ENCODE results near the gene FUBP1. TPM values are rescaled to one million over a fixed set of nuclear protein-coding genes. Genes with fewer than 3 reads are reported as not detected.
A peak's percentile ranks its signal among the peaks of the same experiment; 100 is the strongest.

Gene FUBP1
- polyA plus RNA-seq, 1 of the 3 experiments (the other 2 are of a cell fraction), result 64.1 TPM

DNA sequence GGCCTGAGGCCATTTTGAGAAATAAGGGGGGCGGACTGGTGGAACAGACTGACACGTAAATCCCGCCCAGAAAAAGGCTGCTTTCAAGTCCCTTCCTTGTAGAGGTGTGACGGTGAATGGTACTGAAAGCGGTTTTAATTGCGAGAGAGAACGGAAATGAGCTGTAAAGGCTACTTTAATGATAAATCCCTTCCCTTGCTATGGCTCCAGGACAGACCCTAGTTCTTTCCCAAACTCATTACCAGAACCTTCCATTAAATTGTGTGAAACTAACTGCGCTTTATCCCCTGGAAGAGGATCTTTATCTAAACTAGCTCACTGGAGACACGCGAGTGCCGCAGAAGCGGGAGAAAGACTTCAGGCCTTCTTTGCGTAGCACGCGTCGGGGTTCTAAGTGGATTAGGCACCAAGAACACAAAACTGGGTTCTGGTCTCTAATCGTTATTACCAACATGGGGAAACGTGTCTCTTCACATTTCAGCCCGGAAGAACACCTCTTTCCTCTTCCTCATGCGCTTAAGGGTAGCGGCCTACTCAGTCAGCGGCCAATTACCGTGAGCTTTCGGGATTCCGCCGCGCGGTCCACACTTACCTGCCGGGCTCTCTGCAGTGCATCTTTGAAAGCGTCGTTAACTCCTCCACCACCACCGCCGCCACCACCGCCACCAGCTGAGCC is 441 bp downstream of the FUBP1 start (continued):
- TF ChIP-seq, protein P1, sequence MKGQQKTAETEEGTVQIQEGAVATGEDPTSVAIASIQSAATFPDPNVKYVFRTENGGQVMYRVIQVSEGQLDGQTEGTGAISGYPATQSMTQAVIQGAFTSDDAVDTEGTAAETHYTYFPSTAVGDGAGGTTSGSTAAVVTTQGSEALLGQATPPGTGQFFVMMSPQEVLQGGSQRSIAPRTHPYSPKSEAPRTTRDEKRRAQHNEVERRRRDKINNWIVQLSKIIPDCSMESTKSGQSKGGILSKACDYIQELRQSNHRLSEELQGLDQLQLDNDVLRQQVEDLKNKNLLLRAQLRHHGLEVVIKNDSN (IDR thresholded peaks at IDR 0.05; ENCODE audit: borderline replicate concordance, low read depth), result no peak
- TF ChIP-seq GABPA (IDR thresholded peaks at IDR 0.05; ENCODE audit: low read depth) (no peak), SIN3A (IDR thresholded peaks at IDR 0.05; ENCODE audit: borderline replicate concordance, low read depth, low read length) (peak; percentile 81)

DNA sequence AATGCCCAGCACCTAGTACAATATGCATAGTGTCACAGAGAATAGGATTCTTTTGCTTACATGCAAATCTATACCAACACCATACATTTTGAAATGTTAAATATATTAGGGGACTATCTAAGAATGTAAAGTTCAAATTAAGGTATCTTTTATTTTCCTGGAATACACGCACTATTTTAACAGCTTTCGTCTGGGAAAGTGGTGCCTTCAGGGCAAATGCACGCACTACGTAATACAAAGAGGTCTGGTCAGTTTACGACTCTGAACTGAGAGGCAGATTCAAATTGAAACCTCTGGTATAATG is 931 bp downstream of the FUBP1 start:
- Histone ChIP-seq H4K20me1 (ENCODE audit: insufficient read depth) (peaks cover 51% of the 10 kb centered on the region), H3K9ac (peak overlapping the region; percentile 100), H3K4me1 (ENCODE audit: control insufficient read depth in 1 of 2, insufficient read depth in 2 of 2, low read depth in 1 of 2, low read length in 1 of 2) (peaks cover 9 to 15% of the 10 kb centered on the region in 2 experiments), H3K4me3 (ENCODE audit: low read depth in 2 of 2, low read length in 1 of 2) (peak overlapping the region; percentile 88 to 91), H3K9me2 (no peaks in the 10 kb centered on the region), H3K79me2 (ENCODE audit: insufficient read depth) (peaks cover 95% of the 10 kb centered on the region), H3K27me3 (ENCODE audit: insufficient read depth) (no peaks in the 10 kb centered on the region), H2AFZ (ENCODE audit: low read depth) (no peak overlapping the region), H3K27ac (ENCODE audit: low read depth in 2 of 2, low read length in 1 of 2) (peak overlapping the region; percentile 96 to 99), H3K4me2 (peak overlapping the region; percentile 87), H3K9me3 (no peaks in the 10 kb centered on the region), H3K36me3 (replicated peaks in 1 of 2; ENCODE audit: control insufficient read depth in 1 of 2, insufficient read depth in 2 of 2, low read length in 1 of 2) (peaks cover 11 to 45% of the 10 kb centered on the region in 2 experiments), H3F3A (replicated peaks; ENCODE audit: insufficient read depth) (peaks cover 22% of the 10 kb centered on the region)
- ChIA-PET CTCF (interaction anchor here (1.3 kb wide), 1 partner anchor 12 kb away, joined by 3 read pairs; no protein-coding TSS in a partner anchor), POLR2A (interaction anchor here (1.0 to 1.9 kb wide), 4 partner anchors 17 to 438 kb away, joined by 3 to 26 read pairs (median 5); partner anchors contain the start of gene DNAJB4)
- WGBS (ENCODE audit: low lambda C conversion rate), result 1% methylated on average over 5 of the region's 5 CpGs
- no peak for DNase-seq
- TF ChIP-seq MEF2A (IDR thresholded peaks at IDR 0.05; ENCODE audit: borderline replicate concordance, low read depth), result no peak
- 0 out of 2 replicates have a peak, but pooled peaks have one; percentile 29 for TF ChIP-seq RCOR1 (IDR thresholded peaks at IDR 0.05; ENCODE audit: low read length)
- no peak for TF ChIP-seq GATA2 (CRISPR knock-in tag; IDR thresholded peaks at IDR 0.05)
- TF ChIP-seq GABPA (IDR thresholded peaks at IDR 0.05; ENCODE audit: low read depth), result no peak
- TF ChIP-seq YY1 (IDR thresholded peaks at IDR 0.05; ENCODE audit: low read depth), result no peak
- TF ChIP-seq, protein P2, sequence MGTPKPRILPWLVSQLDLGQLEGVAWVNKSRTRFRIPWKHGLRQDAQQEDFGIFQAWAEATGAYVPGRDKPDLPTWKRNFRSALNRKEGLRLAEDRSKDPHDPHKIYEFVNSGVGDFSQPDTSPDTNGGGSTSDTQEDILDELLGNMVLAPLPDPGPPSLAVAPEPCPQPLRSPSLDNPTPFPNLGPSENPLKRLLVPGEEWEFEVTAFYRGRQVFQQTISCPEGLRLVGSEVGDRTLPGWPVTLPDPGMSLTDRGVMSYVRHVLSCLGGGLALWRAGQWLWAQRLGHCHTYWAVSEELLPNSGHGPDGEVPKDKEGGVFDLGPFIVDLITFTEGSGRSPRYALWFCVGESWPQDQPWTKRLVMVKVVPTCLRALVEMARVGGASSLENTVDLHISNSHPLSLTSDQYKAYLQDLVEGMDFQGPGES (IDR thresholded peaks at IDR 0.05; ENCODE audit: low read depth, low read length), result no peak
- TF ChIP-seq POLR2AphosphoS5 (IDR thresholded peaks at IDR 0.05; ENCODE audit: low read depth, low read length), result no peak
- TF ChIP-seq TAF1 (IDR thresholded peaks at IDR 0.05; ENCODE audit: borderline replicate concordance, low read depth, low read length), result peak; percentile 89; the same call in 1 of the 2 replicates
- peak; percentile 53 for TF ChIP-seq MXI1 (IDR thresholded peaks at IDR 0.05; ENCODE audit: low read depth, low read length)
- no peak for TF ChIP-seq RFX5 (IDR thresholded peaks at IDR 0.05; ENCODE audit: low read length)
- TF ChIP-seq EP300 (IDR thresholded peaks at IDR 0.05; ENCODE audit: borderline replicate concordance in 1 of 2, low read depth in 1 of 2, low read length in 1 of 2), result peak in 1 of 2 experiments; percentile 50; a peak in 1 of 4 replicates
- TF ChIP-seq TCF12 (IDR thresholded peaks at IDR 0.05), result no peak
- TF ChIP-seq, protein P3, sequence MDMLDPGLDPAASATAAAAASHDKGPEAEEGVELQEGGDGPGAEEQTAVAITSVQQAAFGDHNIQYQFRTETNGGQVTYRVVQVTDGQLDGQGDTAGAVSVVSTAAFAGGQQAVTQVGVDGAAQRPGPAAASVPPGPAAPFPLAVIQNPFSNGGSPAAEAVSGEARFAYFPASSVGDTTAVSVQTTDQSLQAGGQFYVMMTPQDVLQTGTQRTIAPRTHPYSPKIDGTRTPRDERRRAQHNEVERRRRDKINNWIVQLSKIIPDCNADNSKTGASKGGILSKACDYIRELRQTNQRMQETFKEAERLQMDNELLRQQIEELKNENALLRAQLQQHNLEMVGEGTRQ (IDR thresholded peaks at IDR 0.05; ENCODE audit: borderline replicate concordance, low read depth, low read length), result no peak
- TF ChIP-seq CHD2 (IDR thresholded peaks at IDR 0.05; ENCODE audit: low read length, partially characterized antibody), result no peak
- TF ChIP-seq ELF1 (IDR thresholded peaks at IDR 0.05), result no peak
- TF ChIP-seq FOSL2 (IDR thresholded peaks at IDR 0.05; ENCODE audit: borderline replicate concordance, low read depth), result no peak
- no peak for TF ChIP-seq NFIC (IDR thresholded peaks at IDR 0.05; ENCODE audit: borderline replicate concordance)
- no peak for TF ChIP-seq FOXJ3 (CRISPR knock-in tag; IDR thresholded peaks at IDR 0.05)
- TF ChIP-seq TEAD4 (IDR thresholded peaks at IDR 0.05; ENCODE audit: borderline replicate concordance, insufficient read depth), result no peak
- TF ChIP-seq, protein P4, sequence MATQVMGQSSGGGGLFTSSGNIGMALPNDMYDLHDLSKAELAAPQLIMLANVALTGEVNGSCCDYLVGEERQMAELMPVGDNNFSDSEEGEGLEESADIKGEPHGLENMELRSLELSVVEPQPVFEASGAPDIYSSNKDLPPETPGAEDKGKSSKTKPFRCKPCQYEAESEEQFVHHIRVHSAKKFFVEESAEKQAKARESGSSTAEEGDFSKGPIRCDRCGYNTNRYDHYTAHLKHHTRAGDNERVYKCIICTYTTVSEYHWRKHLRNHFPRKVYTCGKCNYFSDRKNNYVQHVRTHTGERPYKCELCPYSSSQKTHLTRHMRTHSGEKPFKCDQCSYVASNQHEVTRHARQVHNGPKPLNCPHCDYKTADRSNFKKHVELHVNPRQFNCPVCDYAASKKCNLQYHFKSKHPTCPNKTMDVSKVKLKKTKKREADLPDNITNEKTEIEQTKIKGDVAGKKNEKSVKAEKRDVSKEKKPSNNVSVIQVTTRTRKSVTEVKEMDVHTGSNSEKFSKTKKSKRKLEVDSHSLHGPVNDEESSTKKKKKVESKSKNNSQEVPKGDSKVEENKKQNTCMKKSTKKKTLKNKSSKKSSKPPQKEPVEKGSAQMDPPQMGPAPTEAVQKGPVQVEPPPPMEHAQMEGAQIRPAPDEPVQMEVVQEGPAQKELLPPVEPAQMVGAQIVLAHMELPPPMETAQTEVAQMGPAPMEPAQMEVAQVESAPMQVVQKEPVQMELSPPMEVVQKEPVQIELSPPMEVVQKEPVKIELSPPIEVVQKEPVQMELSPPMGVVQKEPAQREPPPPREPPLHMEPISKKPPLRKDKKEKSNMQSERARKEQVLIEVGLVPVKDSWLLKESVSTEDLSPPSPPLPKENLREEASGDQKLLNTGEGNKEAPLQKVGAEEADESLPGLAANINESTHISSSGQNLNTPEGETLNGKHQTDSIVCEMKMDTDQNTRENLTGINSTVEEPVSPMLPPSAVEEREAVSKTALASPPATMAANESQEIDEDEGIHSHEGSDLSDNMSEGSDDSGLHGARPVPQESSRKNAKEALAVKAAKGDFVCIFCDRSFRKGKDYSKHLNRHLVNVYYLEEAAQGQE (IDR thresholded peaks at IDR 0.05; ENCODE audit: low read depth, low read length), result peak; percentile 36; the same call in 1 of the 2 replicates
- TF ChIP-seq RXRA (IDR thresholded peaks at IDR 0.05; ENCODE audit: borderline replicate concordance, low read depth), result no peak
- TF ChIP-seq SIN3A (IDR thresholded peaks at IDR 0.05; ENCODE audit: borderline replicate concordance, low read depth, low read length), result no peak
